ENCODE data around the gene GSS. TPM values are rescaled to one million over a fixed set of nuclear protein-coding genes. Genes with fewer than 3 reads are reported as not detected.
"Not testable (repeated sequence)": the region's sequence is repeated elsewhere in the genome, so short reads cannot be mapped to it uniquely, and the experiment has no call there.

GSS gene
- total RNA-seq, 2 donors from 2014 or later = 72.5 to 112 TPM

DNA sequence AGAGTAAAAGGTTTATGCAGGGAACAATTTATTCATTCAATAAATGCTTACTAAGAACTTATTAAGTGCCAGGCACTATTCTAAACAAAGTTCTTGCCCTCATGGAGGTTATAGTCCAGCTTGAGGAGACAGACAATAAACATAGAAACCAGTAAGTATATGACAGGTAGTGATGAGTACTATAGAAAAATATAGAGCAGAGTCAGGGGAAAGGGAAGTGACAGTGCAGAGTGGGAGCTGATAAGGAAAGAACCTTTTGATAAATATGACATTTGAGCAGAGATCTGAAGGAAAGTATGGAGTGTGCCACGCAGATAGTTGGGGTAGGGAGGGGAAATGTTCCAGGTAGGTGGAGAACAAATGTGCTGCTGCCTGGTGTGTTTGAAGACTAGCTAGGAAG is 67.1 kb downstream of the GSS start:
- DNase-seq (no peak), ATAC-seq (no peak)
- intact Hi-C loops (cut with DNase I, micrococcal nuclease) = no loop called here

DNA sequence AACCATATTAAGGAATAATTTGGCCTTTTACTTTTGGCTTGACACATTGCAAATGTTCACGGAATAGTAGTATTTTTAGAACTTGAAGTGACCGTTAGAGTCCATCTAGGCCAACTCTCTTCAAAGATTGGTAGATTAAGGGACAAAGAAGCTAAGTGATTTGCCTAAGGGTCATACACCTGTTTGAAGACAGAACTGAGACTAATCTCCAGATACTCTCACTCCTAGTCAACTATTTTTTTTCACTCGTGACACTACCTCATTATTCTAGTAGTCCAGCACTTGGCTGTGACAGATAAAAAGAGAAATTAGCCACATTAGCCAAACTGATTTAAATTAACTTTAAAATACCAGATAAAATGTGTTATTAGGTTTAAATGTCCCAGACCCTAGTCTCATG is 68.6 kb downstream of the GSS start:
- DNase-seq (no peak), ATAC-seq (no peak)
- intact Hi-C loops (cut with DNase I, micrococcal nuclease) = no loop called here

GRCh38 chr20:34886122-34886521 is 69.5 kb downstream of the GSS start:
- intact Hi-C loops (cut with DNase I, micrococcal nuclease) = no loop called here
- ATAC-seq (peak; percentile 65), DNase-seq (no peak)

DNA sequence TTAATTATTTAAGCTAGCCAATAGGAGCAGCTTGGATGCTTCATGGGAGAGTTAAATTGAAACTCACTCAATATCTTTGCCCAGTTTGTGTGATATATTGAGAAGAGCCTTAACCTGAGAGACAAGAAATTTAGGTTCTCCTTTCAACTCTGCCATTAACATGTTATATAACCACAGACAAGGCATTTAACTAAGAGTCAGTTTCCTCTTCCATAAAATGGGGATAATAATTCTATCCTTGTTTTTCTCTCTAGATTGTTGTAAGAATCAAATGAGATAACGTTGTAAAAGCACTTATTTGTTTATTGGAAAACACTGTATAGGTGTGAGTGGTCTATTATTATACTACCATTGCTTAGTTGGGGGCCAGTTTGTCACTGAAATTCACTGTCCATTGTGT is 71.3 kb downstream of the GSS start:
- DNase-seq = no peak
- ATAC-seq = no peak
- intact Hi-C loops (cut with DNase I, micrococcal nuclease) = no loop called here

DNA sequence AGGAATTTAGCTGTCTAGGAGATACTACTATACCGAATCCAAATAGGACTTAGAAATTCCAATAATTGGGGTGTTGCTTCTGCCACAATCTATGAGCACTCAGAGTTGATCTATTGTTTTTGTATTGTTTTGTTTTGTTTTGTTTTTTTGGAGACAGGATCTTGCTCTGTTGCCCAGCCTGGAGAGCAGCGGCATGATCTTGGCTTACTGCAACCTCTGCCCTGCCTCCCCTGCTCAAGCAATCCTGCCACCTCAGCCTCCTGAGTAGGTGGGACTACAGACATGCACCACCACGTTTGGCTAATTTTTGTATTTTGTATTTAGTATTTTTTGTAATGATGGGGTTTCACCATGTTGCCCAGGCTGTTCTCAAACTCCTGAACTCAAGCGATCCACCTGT is 71.8 kb downstream of the GSS start:
- intact Hi-C loops (cut with DNase I, micrococcal nuclease) = no loop called here
- DNase-seq = no peak
- ATAC-seq = no peak

DNA sequence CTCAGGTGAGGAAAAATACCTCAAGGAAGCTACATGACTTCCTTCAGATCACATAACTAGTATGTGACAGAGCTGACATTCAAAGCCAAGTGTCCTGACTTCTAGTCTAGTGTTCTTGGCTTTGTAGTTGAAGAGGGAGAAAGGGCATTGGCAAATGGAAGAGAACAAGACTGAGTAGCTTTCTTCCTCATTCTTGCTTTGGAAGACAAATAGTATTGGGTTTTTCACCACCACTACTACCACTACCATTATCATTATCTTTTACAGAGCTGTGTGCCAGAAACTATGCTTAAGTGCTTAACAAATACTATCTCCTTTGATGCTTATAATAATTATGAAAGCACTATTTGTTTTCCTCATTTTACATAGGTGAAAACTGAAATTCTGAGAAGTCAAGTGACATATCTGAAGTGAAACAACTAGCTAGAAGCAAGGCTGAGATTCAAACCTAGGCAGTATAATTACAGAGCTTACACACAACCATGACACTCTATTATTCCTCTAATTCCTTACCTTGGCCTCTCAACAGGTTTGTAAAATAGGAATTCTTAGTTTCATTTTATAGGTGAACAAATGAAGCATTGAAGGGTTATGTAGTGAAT is 72.4 kb downstream of the GSS start:
- no peak for DNase-seq
- ATAC-seq = no peak
- intact Hi-C loops (cut with DNase I, micrococcal nuclease) = no loop called here

GRCh38 chr20:34881689-34882088 is 73.9 kb downstream of the GSS start:
- ATAC-seq (no peak), DNase-seq (no peak)
- intact Hi-C loops (cut with DNase I, micrococcal nuclease) = no loop called here

- intact Hi-C loops (cut with DNase I, micrococcal nuclease); ATAC-seq; DNase-seq: not testable (repeated sequence)
Measured at GRCh38 chr20:34880971-34881370, 74.6 kb downstream of the GSS start.

DNA sequence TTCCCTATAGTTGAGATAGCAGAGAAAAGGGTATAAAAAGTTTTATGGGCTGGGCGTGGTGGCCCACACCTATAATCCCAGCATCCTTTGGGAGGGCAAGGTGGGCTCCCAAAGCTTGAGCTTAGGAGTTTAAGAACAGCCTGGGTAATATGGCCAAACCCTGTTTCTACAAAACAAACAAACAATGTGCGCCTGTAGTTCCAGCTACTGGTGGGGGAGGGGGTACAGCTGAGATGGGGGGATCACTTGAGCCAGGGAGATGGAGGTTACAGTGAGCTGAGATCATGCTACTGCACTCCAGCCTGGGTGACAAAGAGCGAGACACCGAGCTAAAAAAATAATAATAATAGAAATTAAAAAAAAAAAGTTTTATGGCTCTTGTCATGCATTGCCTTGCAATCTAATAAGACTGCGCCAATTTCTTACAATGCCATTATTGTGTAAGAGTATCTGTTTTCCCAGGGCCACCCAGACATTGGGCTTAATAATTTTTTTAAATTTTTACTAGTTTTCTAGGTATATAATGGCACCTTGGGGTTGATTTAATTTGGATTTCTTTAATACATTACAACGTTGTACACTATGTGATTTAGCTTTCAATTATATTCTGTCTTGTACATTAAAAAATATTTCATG is 75.3 kb downstream of the GSS start:
- peak; percentile 36 to 59 for DNase-seq
- intact Hi-C loops (cut with DNase I, micrococcal nuclease) = no loop called here
- peak; percentile 11 for ATAC-seq

Small RNA genes lying within 50 kb of the gene (microRNA-seq; reads per million reads assigned to microRNA genes)
- gene MIR499A (0 reads per million in 2 donors), gene MIR499B (0 reads per million in 2 donors)

Other genes with a start within 250 kb of the GSS start
- gene NCOA6, start 130.2 kb downstream of the GSS start, total RNA-seq = 10 to 100 TPM; 36.1 to 40.0 TPM
- 10 to 100 TPM; 20.5 to 22.5 TPM for gene GGT7, start 83.0 kb downstream of the GSS start, total RNA-seq
- gene ACSS2, start 79.2 kb downstream of the GSS start, total RNA-seq = 100 to 1,000 TPM; 343 to 383 TPM
- 1 to 10 TPM; 1.2 to 1.3 TPM for gene MYH7B, start 62 bp upstream of the GSS start, total RNA-seq
- gene TRPC4AP, start 137.0 kb upstream of the GSS start, total RNA-seq = 10 to 100 TPM; 58.9 to 60.6 TPM
- gene EDEM2, start 191.5 kb upstream of the GSS start, total RNA-seq = 10 to 100 TPM; 26.4 to 29.7 TPM
- gene PROCR, start 216.3 kb upstream of the GSS start, total RNA-seq = 1 to 10 TPM; 6.3 to 7.8 TPM

Data from left colon (tissue), 2 donors.